H1 (cell line): Measurements from ENCODE around the gene PLPPR1.

Experiments
- CTCF ChIP-seq, 3 experiments: IDR thresholded peaks; 1 replicate in 2 of 3; 2 replicates in 1 of 3; pipeline versions ENCODE4 v1.5.1 to v1.6.1; 2011; ENCODE audit warnings: low read length in 3 of 3, mild to moderate bottlenecking in 3 of 3, inconsistent platforms in 2 of 3, low read depth in 1 of 3, moderate library complexity in 1 of 3; ENCODE audit not compliant: insufficient read depth in 1 of 3; ENCODE audit errors: control extremely low read depth in 1 of 3
- E2F6 ChIP-seq: IDR thresholded peaks from 2 replicates; pipeline ENCODE4 v1.6.1; 2012; ENCODE audit warnings: inconsistent platforms
- EP300 ChIP-seq, 2 experiments: IDR thresholded peaks; 1 replicate in 1 of 2; 2 replicates in 1 of 2; pipeline ENCODE4 v1.6.1; 2011 to 2012; ENCODE audit warnings: low read depth in 2 of 2, low read length in 2 of 2, mild to moderate bottlenecking in 2 of 2, borderline replicate concordance in 1 of 2, inconsistent platforms in 1 of 2, moderate library complexity in 1 of 2
- EZH2 ChIP-seq: fragments of 200-600 bp; sonication (generic); IDR thresholded peaks from 2 replicates; pipeline ENCODE4 v1.7.1; 2012; ENCODE audit warnings: low read depth, mild to moderate bottlenecking, moderate library complexity, low read length, inconsistent platforms; ENCODE audit not compliant: severe bottlenecking
- JUND ChIP-seq: IDR thresholded peaks from 2 replicates; pipeline ENCODE4 v1.6.1; 2011; ENCODE audit warnings: mild to moderate bottlenecking, improper control_type of control experiment, low read length
- PHF8 ChIP-seq: fragments of 200-600 bp; sonication (generic); conservative IDR thresholded peaks from 2 replicates; pipeline ENCODE4 v1.7.1; 2012; ENCODE audit warnings: low read depth, mild to moderate bottlenecking, inconsistent platforms, low read length, moderate library complexity
- POLR2A ChIP-seq, 2 experiments: IDR thresholded peaks; 1 replicate in 1 of 2; 2 replicates in 1 of 2; pipeline ENCODE4 v1.6.1; 2011; ENCODE audit warnings: low read depth in 2 of 2, low read length in 2 of 2, mild to moderate bottlenecking in 2 of 2; ENCODE audit errors: control extremely low read depth in 1 of 2
- POLR2AphosphoS5 ChIP-seq: IDR thresholded peaks from 2 replicates; pipeline ENCODE4 v1.6.1; 2011; ENCODE audit warnings: low read depth, low read length
- RAD21 ChIP-seq, 2 experiments: IDR thresholded peaks in 1 of 2; conservative IDR thresholded peaks in 1 of 2; 2 replicates each; pipeline ENCODE4 v1.6.1; 2011; ENCODE audit warnings: low read depth in 2 of 2, low read length in 2 of 2, improper control_type of control experiment in 1 of 2, inconsistent platforms in 1 of 2, mild to moderate bottlenecking in 1 of 2, moderate library complexity in 1 of 2
- RFX5 ChIP-seq: IDR thresholded peaks from 2 replicates; pipeline ENCODE4 v1.6.1; 2011; ENCODE audit warnings: low read depth, low read length, improper control_type of control experiment, borderline replicate concordance
- SIN3A ChIP-seq, 2 experiments: IDR thresholded peaks in 1 of 2; conservative IDR thresholded peaks in 1 of 2; 2 replicates each; pipeline ENCODE4 v1.6.1; 2011 to 2012; ENCODE audit warnings: low read length in 2 of 2, improper control_type of control experiment in 1 of 2, low read depth in 1 of 2, mild to moderate bottlenecking in 1 of 2
- SRF ChIP-seq: IDR thresholded peaks from 2 replicates; pipeline ENCODE4 v1.6.1; 2011; ENCODE audit warnings: mild to moderate bottlenecking, low read depth, low read length, moderate library complexity

GRCh38 chr9:100992632-100993031 lies 35.9 kb upstream of the PLPPR1 start:
- TF ChIP-seq PHF8 = no peak
- TF ChIP-seq EZH2 = no peak
- TF ChIP-seq CTCF (IDR thresholded peaks at IDR 0.05; ENCODE audit: control extremely low read depth in 1 of 3, insufficient read depth in 1 of 3, low read depth in 1 of 3, low read length in 3 of 3) = no peak
- no peak for TF ChIP-seq EP300 (IDR thresholded peaks at IDR 0.05; ENCODE audit: borderline replicate concordance in 1 of 2, low read depth in 2 of 2, low read length in 2 of 2)
- TF ChIP-seq SIN3A (conservative IDR thresholded peaks at IDR 0.05 in 1 of 2, IDR thresholded peaks at IDR 0.05 in 1 of 2; ENCODE audit: low read depth in 1 of 2, low read length in 2 of 2) = no peak
- TF ChIP-seq POLR2AphosphoS5 = no peak
- no peak for TF ChIP-seq JUND
- TF ChIP-seq POLR2A (IDR thresholded peaks at IDR 0.05; ENCODE audit: control extremely low read depth in 1 of 2, low read depth in 2 of 2, low read length in 2 of 2) = no peak
- no peak for TF ChIP-seq SRF
- no peak for TF ChIP-seq RFX5
- no peak for TF ChIP-seq E2F6
- TF ChIP-seq RAD21 (IDR thresholded peaks at IDR 0.05 in 1 of 2, conservative IDR thresholded peaks at IDR 0.05 in 1 of 2; ENCODE audit: low read depth in 2 of 2, low read length in 2 of 2) = no peak
